ENCODE results near the gene OXTR.

GRCh38 chr3:8761866-8762265, 7.5 kb downstream of the OXTR start:
- no peak for TF ChIP-seq POLR2AphosphoS5 (IDR thresholded peaks at IDR 0.05)
- no peak for TF ChIP-seq CTCF (IDR thresholded peaks at IDR 0.05)
